Hepatic stellate cell (primary cell): ENCODE measurements around the gene NPC2.

Source experiments
- DNase-seq: peaks from one replicate; pipeline ENCODE4 v3.0.0; 2011; ENCODE audit warnings: low spot score

Gene NPC2

GRCh38 chr14:74503291-74503937 is 10.3 kb upstream of the NPC2 start:
- no peak for DNase-seq

- no peak for DNase-seq
These were observed 9.3 kb upstream of the NPC2 start for GRCh38 chr14:74502236-74503019.

GRCh38 chr14:74501691-74502090 is 8.6 kb upstream of the NPC2 start:
- DNase-seq: no peak

GRCh38 chr14:74501135-74501614 is 8.1 kb upstream of the NPC2 start:
- DNase-seq: peak; percentile 59

GRCh38 chr14:74500417-74501134 is 7.5 kb upstream of the NPC2 start:
- DNase-seq: no peak

GRCh38 chr14:74495356-74495755 is 2.3 kb upstream of the NPC2 start:
- DNase-seq: no peak

GRCh38 chr14:74493343-74494261 is 497 bp upstream of the NPC2 start, which contains the start of gene ISCA2:
Gene ISCA2 (plus strand): TSS chr14:74493765. CDS start chr14:74493775, 10 bp downstream.
- DNase-seq: peak; percentile 99

- peak; percentile 53 for DNase-seq
These were observed 939 bp downstream of the NPC2 start for GRCh38 chr14:74491956-74492775.

GRCh38 chr14:74490486-74490885 is 2.6 kb downstream of the NPC2 start:
- no peak for DNase-seq

- peak; percentile 30 for DNase-seq
These were observed 4.2 kb downstream of the NPC2 start for GRCh38 chr14:74488786-74489397.

- no peak for DNase-seq
These were observed 6.9 kb downstream of the NPC2 start for GRCh38 chr14:74486164-74486563.

GRCh38 chr14:74483321-74483720 is 9.8 kb downstream of the NPC2 start:
- no peak for DNase-seq

GRCh38 chr14:74482571-74482970 is 10.5 kb downstream of the NPC2 start:
- DNase-seq: no peak

GRCh38 chr14:74480046-74480445 is 13.1 kb downstream of the NPC2 start:
- DNase-seq: no peak

GRCh38 chr14:74478996-74479635 is 14.0 kb downstream of the NPC2 start:
- DNase-seq: peak; percentile 21

- no peak for DNase-seq
These were observed 16.5 kb downstream of the NPC2 start for GRCh38 chr14:74476607-74477006.

GRCh38 chr14:74476107-74476506 is 17.0 kb downstream of the NPC2 start:
- no peak for DNase-seq

GRCh38 chr14:74475678-74476077 is 17.4 kb downstream of the NPC2 start:
- DNase-seq: peak; percentile 61

GRCh38 chr14:74474376-74474775 is 18.7 kb downstream of the NPC2 start:
- no peak for DNase-seq

GRCh38 chr14:74472601-74473000 is 20.5 kb downstream of the NPC2 start:
- DNase-seq: no peak
